Mammary epithelial cell (primary cell): ENCODE measurements around the gene HUWE1.

ENCODE experiments used
- CTCF ChIP-seq, 2 donors: IDR thresholded peaks in 1 of 2; conservative IDR thresholded peaks in 1 of 2; 2 replicates each; pipeline ENCODE4 v1.5.1; 2011 to 2012; ENCODE audit warnings: inconsistent platforms in 2 of 2, low read length in 2 of 2, mild to moderate bottlenecking in 2 of 2, control low read depth in 1 of 2, low read depth in 1 of 2; ENCODE audit not compliant: insufficient read depth in 1 of 2; ENCODE audit errors: extremely low read depth in 1 of 2
- EZH2 ChIP-seq: IDR thresholded peaks from 2 replicates; pipeline ENCODE4 v1.6.1; 2012; ENCODE audit warnings: low read length, inconsistent platforms, borderline replicate concordance

- TF ChIP-seq CTCF (conservative IDR thresholded peaks at IDR 0.05 in 1 of 2, IDR thresholded peaks at IDR 0.05 in 1 of 2; ENCODE audit: extremely low read depth in 1 of 2, insufficient read depth in 1 of 2, low read depth in 1 of 2, low read length in 2 of 2) (no peak), EZH2 (no peak)
Observed at GRCh38 chrX:53666171-53666570, 20.3 kb downstream of the HUWE1 start.
